ENCODE measurements around the gene CEL. TPM values are rescaled to one million over a fixed set of nuclear protein-coding genes. Genes with fewer than 3 reads are reported as not detected.

CEL gene
- total RNA-seq, 1 experiment from 2014 or later: 6.6 TPM

GRCh38 chr9:133063159-133063499 lies 1.3 kb downstream of the CEL start:
- Mint-ChIP-seq H3K36me3 (no peaks in the 10 kb centered on the region), H3K4me1 (peaks cover 35% of the 10 kb centered on the region), H3K9me3 (no peaks in the 10 kb centered on the region), H3K27ac (0 out of 2 replicates have a peak overlapping the region, but pooled peaks have one; percentile 11), H3K27me3 (ENCODE audit: low read depth) (no peaks in the 10 kb centered on the region), H3K4me3 (no peak overlapping the region)
- TF ChIP-seq ARID4B (CRISPR knock-in tag; IDR thresholded peaks at IDR 0.05; ENCODE audit: borderline replicate concordance) (no peak), ZNF121 (CRISPR knock-in tag; IDR thresholded peaks at IDR 0.05) (no peak)
- DNase-seq (ENCODE audit: low spot score) (no peak), ATAC-seq (no peak)
- ChIA-PET POLR2A (no interaction called here), CTCF (interaction anchor here (2.1 to 2.2 kb wide), 2 partner anchors 81 to 125 kb away, joined by 5 to 9 read pairs; no protein-coding TSS in a partner anchor)

- Mint-ChIP-seq H3K36me3 (no peaks in the 10 kb centered on the region), H3K27me3 (ENCODE audit: low read depth) (no peaks in the 10 kb centered on the region), H3K4me1 (peaks cover 32% of the 10 kb centered on the region), H3K9me3 (no peaks in the 10 kb centered on the region), H3K4me3 (no peak overlapping the region), H3K27ac (0 out of 2 replicates have a peak overlapping the region, but pooled peaks have one; percentile 11)
- TF ChIP-seq PREB (CRISPR knock-in tag; IDR thresholded peaks at IDR 0.05; ENCODE audit: borderline replicate concordance): no peak
- TF ChIP-seq JUN (CRISPR knock-in tag; IDR thresholded peaks at IDR 0.05): no peak
- TF ChIP-seq ZNF396 (CRISPR knock-in tag; IDR thresholded peaks at IDR 0.05; ENCODE audit: borderline replicate concordance): no peak
- no peak for TF ChIP-seq RELA (CRISPR knock-in tag; IDR thresholded peaks at IDR 0.05; ENCODE audit: borderline replicate concordance)
- no peak for TF ChIP-seq RORB (CRISPR knock-in tag; IDR thresholded peaks at IDR 0.05)
- no peak for TF ChIP-seq ATF3 (CRISPR knock-in tag; conservative IDR thresholded peaks at IDR 0.05)
- TF ChIP-seq JAZF1 (CRISPR knock-in tag; IDR thresholded peaks at IDR 0.05): no peak
- TF ChIP-seq ATF2 (CRISPR knock-in tag; IDR thresholded peaks at IDR 0.05; ENCODE audit: borderline replicate concordance, low read depth): no peak
- no peak for TF ChIP-seq ZNF138 (CRISPR knock-in tag; conservative IDR thresholded peaks at IDR 0.05)
- TF ChIP-seq PRDM15 (CRISPR knock-in tag; IDR thresholded peaks at IDR 0.05): no peak
- no peak for TF ChIP-seq IRF1 (CRISPR knock-in tag; IDR thresholded peaks at IDR 0.05)
- TF ChIP-seq GRHL2 (CRISPR knock-in tag; IDR thresholded peaks at IDR 0.05; ENCODE audit: insufficient replicate concordance, severe bottlenecking): no peak
- TF ChIP-seq FOXJ3 (CRISPR knock-in tag; IDR thresholded peaks at IDR 0.05; ENCODE audit: borderline replicate concordance): no peak
- ChIA-PET CTCF (interaction anchor here (2.1 to 2.2 kb wide), 2 partner anchors 80 to 124 kb away, joined by 5 to 9 read pairs; no protein-coding TSS in a partner anchor), POLR2A (interaction anchor here (0.6 kb wide), 1 partner anchor 367 kb away, joined by 4 read pairs; no protein-coding TSS in a partner anchor)
- DNase-seq (ENCODE audit: low spot score): no peak
- ATAC-seq: no peak
Observed at GRCh38 chr9:133063500-133064231, 1.9 kb downstream of the CEL start.
